IMR-90 (cell line): ENCODE measurements around the gene STON2. TPM values are rescaled to one million over a fixed set of nuclear protein-coding genes. Genes with fewer than 3 reads are reported as not detected.

Experiments used
- ATAC-seq: fragments of 200-7000 bp; cut with Tn5 transposase; 2 replicates; pipeline ENCODE4 v1.9.1; 2020; ENCODE audit warnings: low read depth, mild to moderate bottlenecking, moderate library complexity
- BruUV-seq: library from RNA; stranded (reverse); fragments of 400-500 nt; replicated peaks from 2 replicates; lab custom pipeline; 2021; lab: Mats Ljungman, UMichigan
- CTCF ChIA-PET: fragments of 300-600 bp; formaldehyde crosslinking; extraction: SDS; loops from one replicate; lab custom pipeline; 2021; ENCODE audit warnings: antibody characterized with exemption; lab: Yijun Ruan, JAX
- POLR2A ChIA-PET: fragments of 300-600 bp; sonication (Branson Sonifier 250); formaldehyde crosslinking; loops from one replicate; lab custom pipeline; 2022; ENCODE audit warnings: antibody characterized with exemption; ENCODE audit not compliant: unreplicated experiment; lab: Charles Lee
- DNase-seq: peaks from one replicate; pipeline ENCODE4 v3.0.0; 2013
- H2AFZ ChIP-seq: replicated peaks from 2 replicates; pipeline ENCODE3; 2013; ENCODE audit warnings: low read length, mild to moderate bottlenecking; ENCODE audit not compliant: poor library complexity
- H2AK5ac ChIP-seq: 2 replicates; pipeline ENCODE4 v1.6.1; 2013; ENCODE audit warnings: low read depth, low read length, inconsistent platforms
- H2AK9ac ChIP-seq: replicated peaks from 2 replicates; pipeline ENCODE3; 2013; ENCODE audit warnings: mild to moderate bottlenecking, low read depth, low read length, moderate library complexity; ENCODE audit not compliant: poor library complexity
- H2BK120ac ChIP-seq: 2 replicates; pipeline ENCODE4 v1.6.1; 2013; ENCODE audit warnings: low read depth, low read length, inconsistent platforms
- H2BK15ac ChIP-seq: 3 replicates; pipeline ENCODE4 v1.6.1; 2013; ENCODE audit warnings: low read depth, low read length, inconsistent platforms
- H2BK20ac ChIP-seq: 2 replicates; pipeline ENCODE4 v1.6.1; 2013; ENCODE audit warnings: low read depth, mild to moderate bottlenecking, inconsistent platforms, low read length, moderate library complexity
- H2BK5ac ChIP-seq: 2 replicates; pipeline ENCODE4 v1.6.1; 2013; ENCODE audit warnings: mild to moderate bottlenecking, low read depth, low read length, inconsistent platforms; ENCODE audit not compliant: poor library complexity, severe bottlenecking
- H3K14ac ChIP-seq: replicated peaks from 2 replicates; pipeline ENCODE4 v1.6.1; 2013; ENCODE audit warnings: low read depth, low read length, inconsistent platforms
- H3K18ac ChIP-seq: 2 replicates; pipeline ENCODE4 v1.6.1; 2013; ENCODE audit warnings: low read depth, low read length, control low read depth
- H3K23ac ChIP-seq: 2 replicates; pipeline ENCODE4 v1.6.1; 2013; ENCODE audit warnings: low read depth, low read length, inconsistent platforms
- H3K27ac ChIP-seq: 2 replicates; pipeline ENCODE4 v1.5.1; 2013; ENCODE audit warnings: mild to moderate bottlenecking, control low read depth, low read length; ENCODE audit not compliant: insufficient read depth
- H3K27me3 ChIP-seq: 2 replicates; pipeline ENCODE4 v1.6.1; 2013; ENCODE audit warnings: low read length; ENCODE audit not compliant: control insufficient read depth, insufficient read depth
- H3K36me3 ChIP-seq: 2 replicates; pipeline ENCODE4 v1.6.1; 2013; ENCODE audit warnings: low read length, mixed read lengths; ENCODE audit not compliant: control insufficient read depth, insufficient read depth
- H3K4ac ChIP-seq: 2 replicates; pipeline ENCODE4 v1.6.1; 2013; ENCODE audit warnings: low read depth, low read length, inconsistent platforms
- H3K4me1 ChIP-seq: 2 replicates; pipeline ENCODE4 v1.6.1; 2013; ENCODE audit warnings: low read length, mixed read lengths; ENCODE audit not compliant: control insufficient read depth, insufficient read depth
- H3K4me2 ChIP-seq: 2 replicates; pipeline ENCODE4 v1.6.1; 2013; ENCODE audit warnings: low read depth, mild to moderate bottlenecking, control low read depth, low read length, moderate library complexity
- H3K4me3 ChIP-seq: 2 replicates; pipeline ENCODE4 v1.5.1; 2013; ENCODE audit warnings: low read depth, mild to moderate bottlenecking, control low read depth, low read length, moderate library complexity; ENCODE audit not compliant: insufficient read depth
- H3K56ac ChIP-seq: 2 replicates; pipeline ENCODE4 v1.6.1; 2013; ENCODE audit warnings: low read length, inconsistent platforms; ENCODE audit not compliant: insufficient read depth; ENCODE audit errors: extremely low read depth
- H3K79me1 ChIP-seq, 2 experiments: 2 replicates each; pipeline ENCODE4 v1.6.1; 2013; ENCODE audit warnings: low read length in 2 of 2, inconsistent platforms in 1 of 2, low read depth in 1 of 2
- H3K9ac ChIP-seq: 2 replicates; pipeline ENCODE4 v1.6.1; 2013; ENCODE audit warnings: low read depth, low read length, control low read depth
- H3K9me1 ChIP-seq: 2 replicates; pipeline ENCODE4 v1.6.1; 2013; ENCODE audit warnings: low read length, inconsistent platforms; ENCODE audit not compliant: insufficient read depth
- H3K9me3 ChIP-seq: 2 replicates; pipeline ENCODE4 v1.6.1; 2013; ENCODE audit warnings: low read length; ENCODE audit not compliant: control insufficient read depth, insufficient read depth
- H4K20me1 ChIP-seq: 2 replicates; pipeline ENCODE4 v1.6.1; 2013; ENCODE audit warnings: low read length, inconsistent platforms; ENCODE audit not compliant: insufficient read depth
- H4K5ac ChIP-seq: 2 replicates; pipeline ENCODE4 v1.6.1; 2013; ENCODE audit warnings: mild to moderate bottlenecking, low read depth, low read length, control low read depth
- H4K8ac ChIP-seq, 2 experiments: 2 replicates each; pipeline ENCODE4 v1.6.1; 2013; ENCODE audit warnings: low read depth in 2 of 2, low read length in 2 of 2, control low read depth in 1 of 2, inconsistent platforms in 1 of 2
- H4K91ac ChIP-seq: 2 replicates; pipeline ENCODE4 v1.6.1; 2013; ENCODE audit warnings: low read depth, low read length, inconsistent platforms; ENCODE audit not compliant: insufficient read depth
- BHLHE40 ChIP-seq: fragments of 150-350 bp; IDR thresholded peaks from 2 replicates; pipeline ENCODE4 v1.6.1; 2016; ENCODE audit warnings: mild to moderate bottlenecking, low read depth, low read length
- CEBPB ChIP-seq: IDR thresholded peaks from 2 replicates; pipeline ENCODE4 v1.6.1; 2012; ENCODE audit warnings: low read depth, low read length, improper control_type of control experiment
- CHD1 ChIP-seq: IDR thresholded peaks from 2 replicates; pipeline ENCODE4 v1.6.1; 2012; ENCODE audit warnings: low read depth, low read length, improper control_type of control experiment
- CTCF ChIP-seq: conservative IDR thresholded peaks from 2 replicates; pipeline ENCODE4 v1.5.1; 2012; ENCODE audit warnings: mild to moderate bottlenecking, low read depth, low read length, improper control_type of control experiment
- ELK1 ChIP-seq: fragments of 150-350 bp; IDR thresholded peaks from 2 replicates; pipeline ENCODE4 v1.6.1; 2016; ENCODE audit warnings: low read depth, mild to moderate bottlenecking, low read length, moderate library complexity, borderline replicate concordance
- FOS ChIP-seq: fragments of 150-350 bp; IDR thresholded peaks from 2 replicates; pipeline ENCODE4 v1.6.1; 2016; ENCODE audit warnings: low read depth, low read length
- MAFK ChIP-seq: IDR thresholded peaks from 2 replicates; pipeline ENCODE4 v1.6.1; 2012; ENCODE audit warnings: low read depth, low read length, improper control_type of control experiment
- MAZ ChIP-seq: IDR thresholded peaks from 2 replicates; pipeline ENCODE4 v1.6.1; 2012; ENCODE audit warnings: low read depth, mild to moderate bottlenecking, low read length, improper control_type of control experiment, moderate library complexity, borderline replicate concordance
- MXI1 ChIP-seq: IDR thresholded peaks from 2 replicates; pipeline ENCODE4 v1.6.1; 2012; ENCODE audit warnings: low read depth, mild to moderate bottlenecking, low read length, moderate library complexity, borderline replicate concordance
- NFE2L2 ChIP-seq: fragments of 150-350 bp; IDR thresholded peaks from 2 replicates; pipeline ENCODE4 v1.6.1; 2016; ENCODE audit warnings: low read depth, mild to moderate bottlenecking, low read length
- POLR2A ChIP-seq: IDR thresholded peaks from 2 replicates; pipeline ENCODE4 v1.6.1; 2012; ENCODE audit warnings: mild to moderate bottlenecking, low read depth, low read length
- RAD21 ChIP-seq: IDR thresholded peaks from 2 replicates; pipeline ENCODE4 v1.6.1; 2012; ENCODE audit warnings: low read length, improper control_type of control experiment
- RCOR1 ChIP-seq: IDR thresholded peaks from 2 replicates; pipeline ENCODE4 v1.6.1; 2012; ENCODE audit warnings: mild to moderate bottlenecking, low read length, improper control_type of control experiment; ENCODE audit not compliant: insufficient replicate concordance
- RFX5 ChIP-seq: IDR thresholded peaks from 2 replicates; pipeline ENCODE4 v1.8.0; 2012; ENCODE audit warnings: low read depth, mild to moderate bottlenecking, low read length, moderate library complexity
- SMC3 ChIP-seq: fragments of 150-350 bp; IDR thresholded peaks from 2 replicates; pipeline ENCODE4 v1.6.1; 2016; ENCODE audit warnings: low read depth, mild to moderate bottlenecking, antibody characterized with exemption, low read length, moderate library complexity
- WGBS, 2 experiments: methylation state at CpG; one replicate each; pipeline versions ENCODE4 v1.1.5 to v1.1.7; 2013; ENCODE audit warnings: missing lambda C conversion rate in 2 of 2; ENCODE audit not compliant: insufficient read length in 1 of 2; ENCODE audit errors: extremely low coverage in 2 of 2; 5-methylcytosine and 5-hydroxymethylcytosine counted together
- dilution Hi-C: fragments of 300-500 bp; cut with HindIII; formaldehyde crosslinking; loops from one replicate; pipeline ENCODE4 v1.14.3; 2018; ENCODE audit warnings: low sequenced_read_pairs; ENCODE audit not compliant: unreplicated experiment
- in situ Hi-C: fragments of 300-500 bp; cut with MboI; formaldehyde crosslinking; loops from 3 replicates; pipeline ENCODE4 v1.14.3; 2019; ENCODE audit warnings: low sequenced_read_pairs, inconsistent platforms, mixed read lengths
- intact Hi-C: fragments of 100-400 bp; cut with micrococcal nuclease; formaldehyde crosslinking; loops from 2 replicates; pipeline ENCODE4 v1.10.0; 2022
- polyA plus RNA-seq, 3 experiments: library from polyadenylated mRNA; depleted of rRNA; stranded (reverse); fragments of >200 nt; gene quantifications; 2 replicates each; pipeline ENCODE4 v1.2.3, GENCODE V29; 2012; ENCODE audit warnings: low replicate concordance in 1 of 3
- total RNA-seq: library from RNA; depleted of rRNA; stranded (reverse); fragments of >200 nt; gene quantifications from 2 replicates; pipeline ENCODE4 v1.2.3, GENCODE V29; 2012
- TF ChIP-seq, protein P1 (sequence below): fragments of 150-350 bp; IDR thresholded peaks from 2 replicates; pipeline ENCODE4 v1.6.1; 2017; ENCODE audit warnings: mild to moderate bottlenecking, antibody characterized with exemption, low read length, low read depth

Gene STON2
- total and polyA plus RNA-seq, 2 of the 4 experiments (the other 2 are of a cell fraction) = not detected

DNA sequence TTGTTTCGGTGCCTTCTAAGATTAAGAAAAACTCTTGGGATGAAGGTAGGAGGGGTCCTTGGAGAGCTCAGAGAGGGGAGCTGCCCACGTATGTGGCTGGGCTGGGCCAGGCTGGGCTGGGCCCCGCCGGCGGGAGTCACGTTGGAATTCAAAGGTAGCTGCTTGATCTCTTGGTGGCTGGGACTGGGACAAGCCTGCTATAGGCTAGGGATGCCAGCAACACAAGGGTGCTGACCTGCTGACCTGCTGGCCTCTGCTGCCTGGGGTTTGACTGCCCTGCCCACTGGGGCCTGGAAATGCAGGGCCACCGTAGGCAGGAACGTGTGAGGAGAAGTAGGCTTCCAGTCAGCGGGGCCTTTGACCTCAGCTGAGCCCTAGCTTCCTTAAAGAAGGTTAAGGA lies 126.6 kb downstream of the STON2 start:
- H3K4me3 ChIP-seq = no peak overlapping the region
- no peak overlapping the region for H4K91ac ChIP-seq
- no peak overlapping the region for H2BK120ac ChIP-seq
- H4K8ac ChIP-seq = no peak overlapping the region
- no peak overlapping the region for H2BK15ac ChIP-seq
- intact Hi-C loops (no loop called here), in situ Hi-C loops (loop anchor here (5.0 kb wide), 1 partner anchor 179 kb away; no protein-coding TSS in a partner anchor), dilution Hi-C loops (no loop called here)
- no peaks in the 10 kb centered on the region; the same call in 1 of the 2 replicates for H3K27me3 ChIP-seq
- no peak overlapping the region for H3K23ac ChIP-seq
- no peaks in the 10 kb centered on the region for H3K79me1 ChIP-seq
- H3K9me1 ChIP-seq = no peaks in the 10 kb centered on the region
- no peaks in the 10 kb centered on the region for H3K9me3 ChIP-seq
- no peaks in the 10 kb centered on the region for H3K36me3 ChIP-seq
- H3K56ac ChIP-seq = no peak overlapping the region
- CTCF ChIA-PET = no interaction called here
- POLR2A ChIA-PET = no interaction called here
- no peak overlapping the region for H2AK9ac ChIP-seq
- BruUV-seq = no TSS peak
- H4K5ac ChIP-seq = no peak overlapping the region
- no peaks in the 10 kb centered on the region for H3K4me1 ChIP-seq
- no peak overlapping the region for H3K18ac ChIP-seq
- no peaks in the 10 kb centered on the region for H4K20me1 ChIP-seq
- H2AFZ ChIP-seq = no peak overlapping the region
- no peak overlapping the region for H2BK5ac ChIP-seq
- H3K27ac ChIP-seq = no peak overlapping the region
- no peak overlapping the region for H2BK20ac ChIP-seq
- TF ChIP-seq FOS = no peak
- TF ChIP-seq ELK1 = no peak
- TF ChIP-seq MXI1 = no peak
- no peak for TF ChIP-seq MAFK
- TF ChIP-seq POLR2A = no peak
- TF ChIP-seq NFE2L2 = no peak
- no peak for TF ChIP-seq CTCF
- no peak for TF ChIP-seq CEBPB
- TF ChIP-seq RAD21 = no peak
- TF ChIP-seq MAZ = no peak
- TF ChIP-seq BHLHE40 = no peak
- TF ChIP-seq RCOR1 = no peak
- no peak for TF ChIP-seq CHD1
- TF ChIP-seq RFX5 = no peak
- TF ChIP-seq, protein P1, sequence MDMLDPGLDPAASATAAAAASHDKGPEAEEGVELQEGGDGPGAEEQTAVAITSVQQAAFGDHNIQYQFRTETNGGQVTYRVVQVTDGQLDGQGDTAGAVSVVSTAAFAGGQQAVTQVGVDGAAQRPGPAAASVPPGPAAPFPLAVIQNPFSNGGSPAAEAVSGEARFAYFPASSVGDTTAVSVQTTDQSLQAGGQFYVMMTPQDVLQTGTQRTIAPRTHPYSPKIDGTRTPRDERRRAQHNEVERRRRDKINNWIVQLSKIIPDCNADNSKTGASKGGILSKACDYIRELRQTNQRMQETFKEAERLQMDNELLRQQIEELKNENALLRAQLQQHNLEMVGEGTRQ = no peak
- no peak for TF ChIP-seq SMC3
- ATAC-seq (no peak), DNase-seq (no peak)
- no peak overlapping the region for H2AK5ac ChIP-seq
- no peak overlapping the region for H3K4me2 ChIP-seq
- H3K9ac ChIP-seq = no peak overlapping the region
- no peak overlapping the region for H3K4ac ChIP-seq
- no peak overlapping the region for H3K14ac ChIP-seq
- no CpG with 5 or more reads among the region's 9 CpGs for WGBS, 2 experiments
